ENCODE results near the gene CHRFAM7A.
"Not testable (repeated sequence)": the region's sequence is repeated elsewhere in the genome, so short reads cannot be mapped to it uniquely, and the experiment has no call there.

CHRFAM7A gene

GRCh38 chr15:30336584-30336983, 56.8 kb downstream of the CHRFAM7A start:
- not testable (repeated sequence) for H3K4me3 ChIP-seq (replicated peaks; ENCODE audit: low read depth, low read length); DNase-seq (ENCODE audit: low read depth)

- not testable (repeated sequence) for H3K4me3 ChIP-seq (replicated peaks; ENCODE audit: low read depth, low read length); DNase-seq (ENCODE audit: low read depth)
These were observed 59.2 kb downstream of the CHRFAM7A start for GRCh38 chr15:30334152-30334551.

GRCh38 chr15:30326145-30326544, 67.2 kb downstream of the CHRFAM7A start:
- H3K4me3 ChIP-seq (replicated peaks; ENCODE audit: low read depth, low read length); DNase-seq (ENCODE audit: low read depth): not testable (repeated sequence)

- not testable (repeated sequence) for DNase-seq (ENCODE audit: low read depth); H3K4me3 ChIP-seq (replicated peaks; ENCODE audit: low read depth, low read length)
These were observed 72.3 kb downstream of the CHRFAM7A start for GRCh38 chr15:30321063-30321462.

GRCh38 chr15:30315704-30316103, 77.6 kb downstream of the CHRFAM7A start:
- not testable (repeated sequence) for DNase-seq (ENCODE audit: low read depth); H3K4me3 ChIP-seq (replicated peaks; ENCODE audit: low read depth, low read length)

GRCh38 chr15:30310575-30310974, 82.8 kb downstream of the CHRFAM7A start:
- not testable (repeated sequence) for H3K4me3 ChIP-seq (replicated peaks; ENCODE audit: low read depth, low read length); DNase-seq (ENCODE audit: low read depth)
